ENCODE measurements around the gene TAF9B.
"Not testable (repeated sequence)": the region's sequence is repeated elsewhere in the genome, so short reads cannot be mapped to it uniquely, and the experiment has no call there.

TAF9B gene

DNA sequence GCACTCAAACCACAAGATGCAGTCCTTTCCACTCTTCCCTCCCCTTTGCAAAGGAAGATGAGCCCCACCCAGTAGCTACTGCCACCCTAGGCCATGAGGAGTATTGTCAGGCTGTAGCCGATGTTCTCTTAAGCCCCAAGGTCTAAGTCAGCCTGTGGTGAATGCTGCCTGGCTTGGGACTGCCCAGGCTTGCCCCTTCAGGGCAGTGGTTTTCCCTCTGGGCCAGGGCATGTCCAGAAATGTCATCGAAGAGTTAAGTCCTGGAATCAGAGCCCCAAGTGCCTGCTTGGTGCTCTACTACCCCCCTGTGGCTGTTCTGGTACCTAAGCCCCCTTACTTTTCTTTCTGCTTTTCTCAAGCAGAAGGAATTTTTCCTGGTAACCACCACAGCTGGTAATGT is 47.2 kb downstream of the TAF9B start:
- no peak overlapping the region for H3K27ac ChIP-seq (ENCODE audit: low read depth, low read length, severe bottlenecking)
- H3K4me3 ChIP-seq (ENCODE audit: extremely low read depth, insufficient read depth, low read length, poor library complexity, severe bottlenecking): no peak overlapping the region
- H3K9me3 ChIP-seq (ENCODE audit: control insufficient read depth, low read length): no peaks in the 10 kb centered on the region
- H3K4me1 ChIP-seq (ENCODE audit: control insufficient read depth, insufficient read depth, low read length, poor library complexity, severe bottlenecking): no peaks in the 10 kb centered on the region
- no peaks in the 10 kb centered on the region for H3K36me3 ChIP-seq (ENCODE audit: control insufficient read depth, insufficient read depth, low read length)
- 0% methylated on average over 1 of the region's 2 CpGs; no CpG with 5 or more reads in 1 of the 2 experiments for WGBS, 2 experiments (ENCODE audit: insufficient coverage in 2 of 2)

DNA sequence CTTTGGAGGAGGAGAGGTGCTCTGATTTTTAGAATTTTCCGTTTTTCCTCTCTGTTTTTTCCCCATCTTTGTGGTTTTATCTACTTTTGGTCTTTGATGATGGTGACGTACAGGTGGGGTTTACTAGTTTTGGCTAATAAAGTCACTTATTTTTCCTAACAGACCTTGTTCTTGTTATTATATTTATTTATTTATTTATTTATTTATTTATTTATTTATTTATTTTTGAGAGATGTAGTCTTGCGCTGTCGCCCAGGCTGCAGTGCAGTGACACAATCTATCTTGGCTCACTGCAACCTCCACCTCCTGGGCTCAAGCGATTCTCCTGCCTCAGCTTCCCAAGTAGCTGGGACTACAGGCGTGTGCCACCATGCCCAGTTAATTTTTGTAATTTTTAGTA is 58.0 kb downstream of the TAF9B start:
- 100% methylated on average over 1 of the region's 6 CpGs; no CpG with 5 or more reads in 1 of the 2 experiments for WGBS, 2 experiments (ENCODE audit: insufficient coverage in 2 of 2)
- not testable (repeated sequence) for H3K27ac ChIP-seq (ENCODE audit: low read depth, low read length, severe bottlenecking); H3K4me1 ChIP-seq (ENCODE audit: control insufficient read depth, insufficient read depth, low read length, poor library complexity, severe bottlenecking); H3K9me3 ChIP-seq (ENCODE audit: control insufficient read depth, low read length); H3K4me3 ChIP-seq (ENCODE audit: extremely low read depth, insufficient read depth, low read length, poor library complexity, severe bottlenecking); H3K36me3 ChIP-seq (ENCODE audit: control insufficient read depth, insufficient read depth, low read length)

Data from mesodermal cell (in vitro differentiated cells).